ENCODE results near the gene PNMA6F. TPM values are rescaled to one million over a fixed set of nuclear protein-coding genes. Genes with fewer than 3 reads are reported as not detected.
"Not testable (repeated sequence)": the region's sequence is repeated elsewhere in the genome, so short reads cannot be mapped to it uniquely, and the experiment has no call there.

Gene PNMA6F
- total and polyA plus RNA-seq, 2 donors (not counting 1 experiment from before 2014, with no cell fraction given): not detected

DNA sequence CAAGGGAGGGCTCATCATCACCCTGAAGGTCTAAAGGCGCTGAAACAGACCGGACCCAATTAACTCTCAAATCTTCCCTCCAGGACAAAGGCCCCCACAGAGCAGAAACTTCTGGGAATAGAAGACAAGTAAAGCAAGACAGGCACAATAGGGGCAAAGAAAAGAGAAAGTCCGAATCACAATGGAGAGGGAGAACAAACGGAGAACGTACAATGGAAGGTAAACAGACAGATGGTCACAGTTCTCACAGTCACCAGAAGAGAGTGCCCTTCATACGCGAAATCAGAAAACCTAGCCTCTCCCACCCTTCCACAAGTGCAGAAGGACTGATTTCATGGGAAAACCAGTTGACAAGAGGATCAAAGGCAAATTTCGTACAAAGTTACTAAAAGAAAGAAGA, 35.9 kb downstream of the PNMA6F start:
- H3K27me3 ChIP-seq (replicated peaks in 1 of 4; ENCODE audit: control extremely low read depth in 1 of 4, control insufficient read depth in 3 of 4, insufficient read depth in 4 of 4, low read length in 3 of 4); H4K20me1 ChIP-seq (ENCODE audit: control insufficient read depth, insufficient read depth, low read length, poor library complexity, severe bottlenecking); H3K36me3 ChIP-seq (replicated peaks in 1 of 2; ENCODE audit: control extremely low read depth in 1 of 2, control insufficient read depth in 1 of 2, extremely low read depth in 1 of 2, insufficient read depth in 2 of 2, low read length in 1 of 2); H2AFZ ChIP-seq (ENCODE audit: insufficient read depth, low read depth, low read length, poor library complexity, severe bottlenecking); H3K27ac ChIP-seq (ENCODE audit: low read length in 2 of 2); H3K4me1 Mint-ChIP-seq; H3K9me3 Mint-ChIP-seq (ENCODE audit: insufficient read depth); H3K9me3 ChIP-seq (ENCODE audit: control extremely low read depth in 1 of 3, control insufficient read depth in 2 of 3, insufficient read depth in 1 of 3, low read length in 2 of 3); POLR2A ChIA-PET; H3K4me3 Mint-ChIP-seq; H3K4me3 ChIP-seq (ENCODE audit: control extremely low read depth in 1 of 5, extremely low read depth in 1 of 5, insufficient read depth in 1 of 5, low read depth in 2 of 5, low read length in 4 of 5); CTCF ChIA-PET; H3K4me2 ChIP-seq (replicated peaks; ENCODE audit: low read depth, low read length, poor library complexity, severe bottlenecking); H3K27ac Mint-ChIP-seq; intact Hi-C loops (cut with micrococcal nuclease); H3K79me2 ChIP-seq (ENCODE audit: control insufficient read depth, insufficient read depth, low read length); H3K27me3 Mint-ChIP-seq; H3K4me1 ChIP-seq (ENCODE audit: control insufficient read depth in 2 of 2, insufficient read depth in 2 of 2, low read length in 2 of 2); DNase-seq; H3K9ac ChIP-seq (ENCODE audit: low read length); ATAC-seq (ENCODE audit: low read depth): not testable (repeated sequence)
- no CpG with 5 or more reads among the region's 8 CpGs for WGBS (ENCODE audit: insufficient coverage)

DNA sequence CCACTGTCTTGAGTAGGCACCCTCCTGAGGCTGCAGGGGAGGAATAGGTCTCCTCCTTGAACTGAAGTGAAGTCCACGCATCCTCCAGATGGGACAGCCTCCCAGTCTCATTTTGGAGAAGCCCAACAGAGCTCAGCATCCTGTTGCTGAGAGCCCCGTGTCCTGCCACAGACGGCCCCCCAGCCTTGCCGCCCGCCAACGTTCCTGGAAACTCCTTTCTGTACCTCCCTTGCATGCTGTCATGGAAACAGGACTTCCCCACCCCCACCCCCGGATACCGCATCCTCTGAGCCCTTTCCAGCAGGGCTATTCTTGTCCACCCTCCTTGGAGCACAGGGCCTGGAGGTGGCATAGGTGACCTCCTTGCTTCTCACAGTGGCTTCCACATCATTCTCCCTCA, 37.6 kb downstream of the PNMA6F start:
- intact Hi-C loops (cut with micrococcal nuclease); H3K36me3 ChIP-seq (replicated peaks in 1 of 2; ENCODE audit: control extremely low read depth in 1 of 2, control insufficient read depth in 1 of 2, extremely low read depth in 1 of 2, insufficient read depth in 2 of 2, low read length in 1 of 2); H3K4me3 ChIP-seq (ENCODE audit: control extremely low read depth in 1 of 5, extremely low read depth in 1 of 5, insufficient read depth in 1 of 5, low read depth in 2 of 5, low read length in 4 of 5): not testable (repeated sequence)

DNA sequence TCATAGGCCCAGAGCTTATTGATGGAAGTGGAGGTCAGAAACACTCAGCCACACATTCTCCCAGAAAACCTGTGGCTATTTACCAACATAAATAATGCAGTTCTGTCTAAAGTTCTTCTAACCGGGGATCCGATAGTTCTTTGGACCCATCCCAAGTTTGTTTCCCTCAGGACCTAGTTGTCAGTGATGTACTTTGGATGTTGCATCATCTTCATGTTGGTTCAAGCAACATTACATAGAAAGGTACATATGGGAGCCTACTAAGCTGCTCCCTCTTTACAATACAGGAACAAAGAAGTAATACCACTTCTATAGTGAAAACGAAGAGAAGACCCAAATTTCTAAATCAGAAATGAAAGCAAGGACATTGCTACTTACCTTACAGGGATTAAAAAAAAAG, 39.8 kb downstream of the PNMA6F start:
- H3K36me3 ChIP-seq (replicated peaks in 1 of 2; ENCODE audit: control extremely low read depth in 1 of 2, control insufficient read depth in 1 of 2, extremely low read depth in 1 of 2, insufficient read depth in 2 of 2, low read length in 1 of 2); H3K4me3 ChIP-seq (ENCODE audit: control extremely low read depth in 1 of 5, extremely low read depth in 1 of 5, insufficient read depth in 1 of 5, low read depth in 2 of 5, low read length in 4 of 5); H3K4me1 ChIP-seq (ENCODE audit: control insufficient read depth in 2 of 2, insufficient read depth in 2 of 2, low read length in 2 of 2); intact Hi-C loops (cut with micrococcal nuclease); H3K4me2 ChIP-seq (replicated peaks; ENCODE audit: low read depth, low read length, poor library complexity, severe bottlenecking); H3K9ac ChIP-seq (ENCODE audit: low read length); CTCF ChIA-PET; H3K79me2 ChIP-seq (ENCODE audit: control insufficient read depth, insufficient read depth, low read length); H3K9me3 ChIP-seq (ENCODE audit: control extremely low read depth in 1 of 3, control insufficient read depth in 2 of 3, insufficient read depth in 1 of 3, low read length in 2 of 3); H3K27ac Mint-ChIP-seq; H4K20me1 ChIP-seq (ENCODE audit: control insufficient read depth, insufficient read depth, low read length, poor library complexity, severe bottlenecking); POLR2A ChIA-PET; H3K27me3 Mint-ChIP-seq; H3K27ac ChIP-seq (ENCODE audit: low read length in 2 of 2); H3K4me3 Mint-ChIP-seq; H3K27me3 ChIP-seq (replicated peaks in 1 of 4; ENCODE audit: control extremely low read depth in 1 of 4, control insufficient read depth in 3 of 4, insufficient read depth in 4 of 4, low read length in 3 of 4); DNase-seq; H3K4me1 Mint-ChIP-seq; H3K9me3 Mint-ChIP-seq (ENCODE audit: insufficient read depth); ATAC-seq (ENCODE audit: low read depth); H2AFZ ChIP-seq (ENCODE audit: insufficient read depth, low read depth, low read length, poor library complexity, severe bottlenecking): not testable (repeated sequence)
- no CpG with 5 or more reads among the region's 3 CpGs for WGBS (ENCODE audit: insufficient coverage)

More for the DNA sequence above, 37.6 kb downstream of the PNMA6F start:
- H3K27me3 Mint-ChIP-seq; H3K9ac ChIP-seq (ENCODE audit: low read length); CTCF ChIA-PET; H3K4me2 ChIP-seq (replicated peaks; ENCODE audit: low read depth, low read length, poor library complexity, severe bottlenecking); ATAC-seq (ENCODE audit: low read depth); H3K27me3 ChIP-seq (replicated peaks in 1 of 4; ENCODE audit: control extremely low read depth in 1 of 4, control insufficient read depth in 3 of 4, insufficient read depth in 4 of 4, low read length in 3 of 4); DNase-seq; H3K4me1 ChIP-seq (ENCODE audit: control insufficient read depth in 2 of 2, insufficient read depth in 2 of 2, low read length in 2 of 2); H3K27ac Mint-ChIP-seq; H3K9me3 ChIP-seq (ENCODE audit: control extremely low read depth in 1 of 3, control insufficient read depth in 2 of 3, insufficient read depth in 1 of 3, low read length in 2 of 3); H4K20me1 ChIP-seq (ENCODE audit: control insufficient read depth, insufficient read depth, low read length, poor library complexity, severe bottlenecking); H3K4me3 Mint-ChIP-seq; H3K27ac ChIP-seq (ENCODE audit: low read length in 2 of 2); H2AFZ ChIP-seq (ENCODE audit: insufficient read depth, low read depth, low read length, poor library complexity, severe bottlenecking); POLR2A ChIA-PET; H3K79me2 ChIP-seq (ENCODE audit: control insufficient read depth, insufficient read depth, low read length); H3K9me3 Mint-ChIP-seq (ENCODE audit: insufficient read depth); H3K4me1 Mint-ChIP-seq: not testable (repeated sequence)
- WGBS (ENCODE audit: insufficient coverage): no CpG with 5 or more reads among the region's 8 CpGs

DNA sequence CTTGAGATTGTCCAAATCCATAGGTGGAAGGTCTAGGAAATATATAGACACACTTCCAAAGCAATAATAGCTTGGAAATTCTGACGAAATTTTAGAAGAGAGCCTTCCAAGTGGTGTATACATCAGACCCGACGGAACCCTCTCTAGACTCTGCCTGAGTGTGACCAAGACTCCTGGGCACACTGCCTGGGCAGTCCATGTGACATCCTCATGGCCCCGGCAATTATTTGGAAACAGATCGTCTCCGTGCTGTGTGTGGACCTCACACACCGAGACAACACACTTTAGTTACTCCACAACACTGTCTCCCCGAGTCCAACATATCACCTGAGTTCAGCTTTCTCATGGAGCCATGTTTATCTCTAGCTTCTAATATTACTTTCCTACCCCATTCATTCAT, 42.3 kb downstream of the PNMA6F start:
- DNase-seq; H3K27me3 Mint-ChIP-seq; POLR2A ChIA-PET; ATAC-seq (ENCODE audit: low read depth); H3K4me2 ChIP-seq (replicated peaks; ENCODE audit: low read depth, low read length, poor library complexity, severe bottlenecking); CTCF ChIA-PET; H4K20me1 ChIP-seq (ENCODE audit: control insufficient read depth, insufficient read depth, low read length, poor library complexity, severe bottlenecking); H3K79me2 ChIP-seq (ENCODE audit: control insufficient read depth, insufficient read depth, low read length); H3K9me3 ChIP-seq (ENCODE audit: control extremely low read depth in 1 of 3, control insufficient read depth in 2 of 3, insufficient read depth in 1 of 3, low read length in 2 of 3); H3K4me3 Mint-ChIP-seq; H2AFZ ChIP-seq (ENCODE audit: insufficient read depth, low read depth, low read length, poor library complexity, severe bottlenecking); H3K9ac ChIP-seq (ENCODE audit: low read length); H3K4me1 ChIP-seq (ENCODE audit: control insufficient read depth in 2 of 2, insufficient read depth in 2 of 2, low read length in 2 of 2); H3K4me1 Mint-ChIP-seq; intact Hi-C loops (cut with micrococcal nuclease); H3K9me3 Mint-ChIP-seq (ENCODE audit: insufficient read depth); H3K27ac ChIP-seq (ENCODE audit: low read length in 2 of 2); H3K27ac Mint-ChIP-seq; H3K36me3 ChIP-seq (replicated peaks in 1 of 2; ENCODE audit: control extremely low read depth in 1 of 2, control insufficient read depth in 1 of 2, extremely low read depth in 1 of 2, insufficient read depth in 2 of 2, low read length in 1 of 2); H3K4me3 ChIP-seq (ENCODE audit: control extremely low read depth in 1 of 5, extremely low read depth in 1 of 5, insufficient read depth in 1 of 5, low read depth in 2 of 5, low read length in 4 of 5); H3K27me3 ChIP-seq (replicated peaks in 1 of 4; ENCODE audit: control extremely low read depth in 1 of 4, control insufficient read depth in 3 of 4, insufficient read depth in 4 of 4, low read length in 3 of 4): not testable (repeated sequence)
- no CpG with 5 or more reads among the region's 8 CpGs for WGBS (ENCODE audit: insufficient coverage)
